Left ventricle myocardium inferior (tissue), 1 donor: ENCODE measurements around the gene BNIP1. TPM values are rescaled to one million over a fixed set of nuclear protein-coding genes. Genes with fewer than 3 reads are reported as not detected.
"Not testable (repeated sequence)": the region's sequence is repeated elsewhere in the genome, so short reads cannot be mapped to it uniquely, and the experiment has no call there.

Source experiments
- DNase-seq: peaks from one replicate; pipeline ENCODE4 v3.0.0-alpha.2; 2020
- H3K27ac ChIP-seq: fragments of 200-600 bp; replicated peaks from 2 replicates; pipeline ENCODE4 v1.8.0; 2021
- H3K27me3 ChIP-seq: fragments of 200-600 bp; 2 replicates; pipeline ENCODE4 v1.8.0; 2021; ENCODE audit warnings: low read depth
- H3K36me3 ChIP-seq: fragments of 200-600 bp; 2 replicates; pipeline ENCODE4 v1.8.0; 2021
- H3K4me1 ChIP-seq: fragments of 200-600 bp; 2 replicates; pipeline ENCODE4 v1.8.0; 2021
- H3K4me3 ChIP-seq: fragments of 200-600 bp; 2 replicates; pipeline ENCODE4 v1.8.0; 2021; ENCODE audit warnings: mild to moderate bottlenecking, moderate library complexity
- H3K9me3 ChIP-seq: fragments of 200-600 bp; replicated peaks from 2 replicates; pipeline ENCODE4 v1.8.0; 2021
- CTCF ChIP-seq: fragments of 200-600 bp; IDR thresholded peaks from 2 replicates; pipeline ENCODE4 v1.8.0; 2021; ENCODE audit warnings: antibody characterized with exemption, mild to moderate bottlenecking, borderline replicate concordance
- intact Hi-C: fragments of 100-400 bp; cut with micrococcal nuclease; formaldehyde crosslinking; loops from one replicate; pipeline ENCODE4 v1.11.0; 2022
- total RNA-seq: library from RNA; stranded (reverse); fragmentation: NEBNext Ultra II Directional; extraction: Animal tissue kit (Norgen Biotek cat#: 25700); gene quantifications from one replicate; pipeline ENCODE4 v1.2.1, GENCODE V29; 2021
- donor health status: DM: no; HTN: yes; CAD: no; lungs with severe emphysema.

The BNIP1 gene
- total RNA-seq, 1 donor from 2014 or later, result 11.7 TPM

- intact Hi-C loops, result no loop called here
- Histone ChIP-seq H3K27me3 (no peaks in the 10 kb centered on the region), H3K9me3 (no peaks in the 10 kb centered on the region), H3K4me1 (peaks cover 9% of the 10 kb centered on the region), H3K36me3 (peaks cover 12% of the 10 kb centered on the region), H3K27ac (no peak overlapping the region), H3K4me3 (no peak overlapping the region)
- TF ChIP-seq CTCF, result no peak
- DNase-seq, result no peak
Measured at GRCh38 chr5:173139631-173140030, 4.7 kb upstream of the BNIP1 start.

GRCh38 chr5:173140769-173141168 lies 3.6 kb upstream of the BNIP1 start:
- TF ChIP-seq CTCF, result no peak
- no peak for DNase-seq
- Histone ChIP-seq H3K27ac (no peak overlapping the region), H3K36me3 (peaks cover 9% of the 10 kb centered on the region), H3K9me3 (no peaks in the 10 kb centered on the region), H3K27me3 (no peaks in the 10 kb centered on the region), H3K4me3 (no peak overlapping the region), H3K4me1 (peaks cover 19% of the 10 kb centered on the region)
- intact Hi-C loops, result no loop called here

- TF ChIP-seq CTCF, result no peak
- H3K4me3 ChIP-seq, result no peak overlapping the region
Measured at GRCh38 chr5:173143567-173143966, 764 bp upstream of the BNIP1 start.

GRCh38 chr5:173148354-173148753 lies 4.0 kb downstream of the BNIP1 start:
- H3K27me3 ChIP-seq, result no peaks in the 10 kb centered on the region
- no peak overlapping the region for H3K4me3 ChIP-seq
- H3K9me3 ChIP-seq, result no peaks in the 10 kb centered on the region
- no peak for DNase-seq
- H3K27ac ChIP-seq, result no peak overlapping the region
- intact Hi-C loops, result no loop called here
- no peak for TF ChIP-seq CTCF
- H3K4me1 ChIP-seq, result peaks cover 19% of the 10 kb centered on the region
- H3K36me3 ChIP-seq, result peaks cover 60% of the 10 kb centered on the region

More at GRCh38 chr5:173143567-173143966, 764 bp upstream of the BNIP1 start:
- no peaks in the 10 kb centered on the region for H3K27me3 ChIP-seq
- peaks cover 26% of the 10 kb centered on the region for H3K36me3 ChIP-seq
- no peak for DNase-seq
- intact Hi-C loops, result no loop called here
- no peaks in the 10 kb centered on the region for H3K9me3 ChIP-seq
- H3K27ac ChIP-seq, result no peak overlapping the region
- H3K4me1 ChIP-seq, result peaks cover 19% of the 10 kb centered on the region

- no peak for DNase-seq
- no peaks in the 10 kb centered on the region for H3K27me3 ChIP-seq
- no peaks in the 10 kb centered on the region for H3K4me1 ChIP-seq
- intact Hi-C loops, result no loop called here
- H3K9me3 ChIP-seq, result no peaks in the 10 kb centered on the region
- no peak overlapping the region for H3K27ac ChIP-seq
- no peak for TF ChIP-seq CTCF
- peaks cover 89% of the 10 kb centered on the region for H3K36me3 ChIP-seq
- no peak overlapping the region for H3K4me3 ChIP-seq
Measured at GRCh38 chr5:173152547-173152946, 8.2 kb downstream of the BNIP1 start.

GRCh38 chr5:173153842-173154241 lies 9.5 kb downstream of the BNIP1 start:
- DNase-seq, result no peak
- no peaks in the 10 kb centered on the region for H3K27me3 ChIP-seq
- no peak overlapping the region for H3K27ac ChIP-seq
- no peak for TF ChIP-seq CTCF
- H3K4me1 ChIP-seq, result no peaks in the 10 kb centered on the region
- H3K36me3 ChIP-seq, result peaks cover 91% of the 10 kb centered on the region
- intact Hi-C loops, result no loop called here
- no peaks in the 10 kb centered on the region for H3K9me3 ChIP-seq
- no peak overlapping the region for H3K4me3 ChIP-seq

- H3K4me3 ChIP-seq, H3K9me3 ChIP-seq, H3K4me1 ChIP-seq, DNase-seq, intact Hi-C loops, H3K27me3 ChIP-seq, H3K27ac ChIP-seq: not testable (repeated sequence)
- peaks cover 91% of the 10 kb centered on the region for H3K36me3 ChIP-seq
Measured at GRCh38 chr5:173154619-173155018, 10.3 kb downstream of the BNIP1 start.
